Neural cell (in vitro differentiated cells): ENCODE results near the gene CHI3L1. TPM values are rescaled to one million over a fixed set of nuclear protein-coding genes. Genes with fewer than 3 reads are reported as not detected.

Experiments used
- H2AFZ ChIP-seq: fragments of 200-600, 300-800 bp; sonication (generic), shearing (Covaris generic); 2 replicates; pipeline ENCODE4 v1.6.0; 2014; ENCODE audit warnings: low read depth, mild to moderate bottlenecking, antibody characterized with exemption, low read length, moderate library complexity
- H3F3A ChIP-seq: fragments of 200-600 bp; shearing (Covaris generic); 2 replicates; pipeline ENCODE4 v1.6.1; 2016; ENCODE audit warnings: mild to moderate bottlenecking, moderate library complexity, mixed read lengths, antibody characterized with exemption, low read length; ENCODE audit not compliant: insufficient read depth, poor library complexity, severe bottlenecking
- H3K27ac ChIP-seq: fragments of 200-600, 300-800 bp; sonication (generic), shearing (Covaris generic); 2 replicates; pipeline ENCODE4 v1.5.1; 2014; ENCODE audit warnings: mild to moderate bottlenecking, low read length, moderate library complexity
- H3K27me3 ChIP-seq: fragments of 300-800, 200-600 bp; sonication (generic), shearing (Covaris generic); 2 replicates; pipeline ENCODE4 v1.6.0; 2014; ENCODE audit warnings: mild to moderate bottlenecking, low read depth, low read length, moderate library complexity; ENCODE audit not compliant: insufficient read depth
- H3K36me3 ChIP-seq: fragments of 300-800, 200-600 bp; sonication (generic), shearing (Covaris generic); 2 replicates; pipeline ENCODE4 v1.5.1; 2014; ENCODE audit warnings: mild to moderate bottlenecking, antibody characterized with exemption, low read length, moderate library complexity; ENCODE audit not compliant: insufficient read depth
- H3K4me2 ChIP-seq: fragments of 300-800, 200-600 bp; sonication (generic), shearing (Covaris generic); 2 replicates; pipeline ENCODE4 v1.6.0; 2014; ENCODE audit warnings: mild to moderate bottlenecking, low read length
- H3K4me3 ChIP-seq: fragments of 300-800, 200-600 bp; sonication (generic), shearing (Covaris generic); 2 replicates; pipeline ENCODE4 v1.5.1; 2014; ENCODE audit warnings: mild to moderate bottlenecking, low read length, moderate library complexity
- H3K79me2 ChIP-seq: fragments of 200-600 bp; shearing (Covaris generic); replicated peaks from 2 replicates; pipeline ENCODE4 v1.6.0; 2014; ENCODE audit warnings: mild to moderate bottlenecking, low read length, moderate library complexity; ENCODE audit not compliant: insufficient read depth
- H3K9ac ChIP-seq: fragments of 300-800, 200-600 bp; sonication (generic), shearing (Covaris generic); 2 replicates; pipeline ENCODE4 v1.6.1; 2016; ENCODE audit warnings: mild to moderate bottlenecking, low read length, mixed read lengths
- H3K9me2 ChIP-seq: fragments of 200-600 bp; shearing (Covaris generic); 2 replicates; pipeline ENCODE4 v1.6.1; 2016; ENCODE audit warnings: mild to moderate bottlenecking, low read length, mixed read lengths; ENCODE audit not compliant: insufficient read depth
- H3K9me3 ChIP-seq: fragments of 200-600, 300-800 bp; sonication (generic), shearing (Covaris generic); 2 replicates; pipeline ENCODE4 v1.6.1; 2016; ENCODE audit warnings: mild to moderate bottlenecking, mixed run types, low read length, moderate library complexity, mixed read lengths
- H4K20me1 ChIP-seq: fragments of 200-600 bp; shearing (Covaris generic); 2 replicates; pipeline ENCODE4 v1.6.1; 2016; ENCODE audit warnings: mild to moderate bottlenecking, mixed run types; ENCODE audit not compliant: insufficient read depth
- EP300 ChIP-seq: fragments of 450-650 bp; conservative IDR thresholded peaks from 2 replicates; pipeline ENCODE4 v1.6.1; 2014; ENCODE audit warnings: antibody characterized with exemption, mild to moderate bottlenecking, moderate library complexity; ENCODE audit not compliant: poor library complexity, severe bottlenecking
- EZH2 ChIP-seq: fragments of 200-600, 300-800 bp; shearing (Covaris generic), sonication (generic); IDR thresholded peaks from 2 replicates; pipeline ENCODE4 v1.6.1; 2014; ENCODE audit warnings: antibody characterized with exemption, low read length, borderline replicate concordance, mild to moderate bottlenecking; ENCODE audit not compliant: insufficient read depth, poor library complexity, severe bottlenecking
- MXI1 ChIP-seq: fragments of 450-650 bp; conservative IDR thresholded peaks from 2 replicates; pipeline ENCODE4 v1.6.1; 2014; ENCODE audit warnings: antibody characterized with exemption, mild to moderate bottlenecking; ENCODE audit not compliant: poor library complexity, severe bottlenecking
- POLR2AphosphoS5 ChIP-seq: IDR thresholded peaks from 2 replicates; pipeline ENCODE4 v1.6.1; 2012
- RAD21 ChIP-seq: fragments of 450-650 bp; conservative IDR thresholded peaks from 2 replicates; pipeline ENCODE4 v1.6.1; 2014; ENCODE audit warnings: antibody characterized with exemption, mild to moderate bottlenecking, moderate library complexity
- SMC3 ChIP-seq: fragments of 450-650 bp; conservative IDR thresholded peaks from 2 replicates; pipeline ENCODE4 v1.6.1; 2014; ENCODE audit warnings: antibody characterized with exemption, mild to moderate bottlenecking, moderate library complexity; ENCODE audit not compliant: poor library complexity
- TAF1 ChIP-seq: IDR thresholded peaks from 2 replicates; pipeline ENCODE4 v1.6.1; 2012; ENCODE audit warnings: low read depth
- polyA plus RNA-seq: library from polyadenylated mRNA; depleted of rRNA; stranded (reverse); fragments of >200 nt; gene quantifications from 2 replicates; pipeline ENCODE4 v1.2.3, GENCODE V29; 2014
- TF ChIP-seq, protein P1 (sequence below): fragments of 450-650 bp; IDR thresholded peaks from 2 replicates; pipeline ENCODE4 v1.5.1; 2014; ENCODE audit warnings: antibody characterized with exemption, mild to moderate bottlenecking, moderate library complexity; ENCODE audit not compliant: poor library complexity, severe bottlenecking
- TF ChIP-seq, protein P2 (sequence below): IDR thresholded peaks from 2 replicates; pipeline ENCODE4 v1.6.1; 2012; ENCODE audit warnings: borderline replicate concordance

Gene CHI3L1
- polyA plus RNA-seq, 1 donor from 2014 or later, result not detected

DNA sequence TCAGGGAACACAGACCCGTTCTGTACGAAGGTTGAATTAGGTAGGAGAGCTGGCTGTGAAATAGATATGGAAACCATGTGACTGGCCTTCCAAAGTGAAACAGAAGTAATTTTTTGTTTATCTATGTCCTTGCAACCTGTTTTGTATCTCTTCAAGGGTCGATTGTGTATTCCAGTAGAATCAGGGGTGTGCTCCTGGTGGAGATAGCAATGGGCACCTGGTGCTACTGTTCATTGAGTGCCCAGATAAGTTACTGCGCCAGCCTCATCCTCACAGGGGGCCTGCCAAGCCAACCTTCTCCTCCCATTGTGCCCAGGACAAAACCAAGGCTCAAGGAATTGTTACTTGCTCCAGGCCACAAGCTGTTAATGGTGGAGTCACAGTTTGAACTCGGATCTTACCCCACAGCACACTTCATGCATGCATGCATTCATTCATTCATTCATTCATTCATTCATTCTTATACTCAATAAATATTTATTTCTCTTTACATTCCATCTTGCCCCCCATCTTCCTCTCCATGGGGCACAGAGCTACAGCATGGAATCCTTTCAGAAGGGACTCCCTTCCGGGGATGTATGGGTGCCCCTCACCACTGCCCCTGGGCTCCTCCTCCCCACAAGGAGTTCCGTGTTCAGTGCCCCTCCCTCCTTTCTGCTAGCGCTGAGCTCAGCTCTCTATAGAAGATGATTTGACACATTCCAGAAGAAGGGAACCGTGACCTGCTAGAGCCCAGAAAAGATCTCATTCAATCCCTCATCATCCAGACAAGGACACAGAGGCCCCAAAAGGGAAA, 34.9 kb downstream of the CHI3L1 start:
- TF ChIP-seq RAD21, result no peak
- no peak for TF ChIP-seq EZH2
- TF ChIP-seq TAF1, result no peak
- no peak for TF ChIP-seq SMC3
- TF ChIP-seq, protein P1, sequence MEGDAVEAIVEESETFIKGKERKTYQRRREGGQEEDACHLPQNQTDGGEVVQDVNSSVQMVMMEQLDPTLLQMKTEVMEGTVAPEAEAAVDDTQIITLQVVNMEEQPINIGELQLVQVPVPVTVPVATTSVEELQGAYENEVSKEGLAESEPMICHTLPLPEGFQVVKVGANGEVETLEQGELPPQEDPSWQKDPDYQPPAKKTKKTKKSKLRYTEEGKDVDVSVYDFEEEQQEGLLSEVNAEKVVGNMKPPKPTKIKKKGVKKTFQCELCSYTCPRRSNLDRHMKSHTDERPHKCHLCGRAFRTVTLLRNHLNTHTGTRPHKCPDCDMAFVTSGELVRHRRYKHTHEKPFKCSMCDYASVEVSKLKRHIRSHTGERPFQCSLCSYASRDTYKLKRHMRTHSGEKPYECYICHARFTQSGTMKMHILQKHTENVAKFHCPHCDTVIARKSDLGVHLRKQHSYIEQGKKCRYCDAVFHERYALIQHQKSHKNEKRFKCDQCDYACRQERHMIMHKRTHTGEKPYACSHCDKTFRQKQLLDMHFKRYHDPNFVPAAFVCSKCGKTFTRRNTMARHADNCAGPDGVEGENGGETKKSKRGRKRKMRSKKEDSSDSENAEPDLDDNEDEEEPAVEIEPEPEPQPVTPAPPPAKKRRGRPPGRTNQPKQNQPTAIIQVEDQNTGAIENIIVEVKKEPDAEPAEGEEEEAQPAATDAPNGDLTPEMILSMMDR, result no peak
- TF ChIP-seq, protein P2, sequence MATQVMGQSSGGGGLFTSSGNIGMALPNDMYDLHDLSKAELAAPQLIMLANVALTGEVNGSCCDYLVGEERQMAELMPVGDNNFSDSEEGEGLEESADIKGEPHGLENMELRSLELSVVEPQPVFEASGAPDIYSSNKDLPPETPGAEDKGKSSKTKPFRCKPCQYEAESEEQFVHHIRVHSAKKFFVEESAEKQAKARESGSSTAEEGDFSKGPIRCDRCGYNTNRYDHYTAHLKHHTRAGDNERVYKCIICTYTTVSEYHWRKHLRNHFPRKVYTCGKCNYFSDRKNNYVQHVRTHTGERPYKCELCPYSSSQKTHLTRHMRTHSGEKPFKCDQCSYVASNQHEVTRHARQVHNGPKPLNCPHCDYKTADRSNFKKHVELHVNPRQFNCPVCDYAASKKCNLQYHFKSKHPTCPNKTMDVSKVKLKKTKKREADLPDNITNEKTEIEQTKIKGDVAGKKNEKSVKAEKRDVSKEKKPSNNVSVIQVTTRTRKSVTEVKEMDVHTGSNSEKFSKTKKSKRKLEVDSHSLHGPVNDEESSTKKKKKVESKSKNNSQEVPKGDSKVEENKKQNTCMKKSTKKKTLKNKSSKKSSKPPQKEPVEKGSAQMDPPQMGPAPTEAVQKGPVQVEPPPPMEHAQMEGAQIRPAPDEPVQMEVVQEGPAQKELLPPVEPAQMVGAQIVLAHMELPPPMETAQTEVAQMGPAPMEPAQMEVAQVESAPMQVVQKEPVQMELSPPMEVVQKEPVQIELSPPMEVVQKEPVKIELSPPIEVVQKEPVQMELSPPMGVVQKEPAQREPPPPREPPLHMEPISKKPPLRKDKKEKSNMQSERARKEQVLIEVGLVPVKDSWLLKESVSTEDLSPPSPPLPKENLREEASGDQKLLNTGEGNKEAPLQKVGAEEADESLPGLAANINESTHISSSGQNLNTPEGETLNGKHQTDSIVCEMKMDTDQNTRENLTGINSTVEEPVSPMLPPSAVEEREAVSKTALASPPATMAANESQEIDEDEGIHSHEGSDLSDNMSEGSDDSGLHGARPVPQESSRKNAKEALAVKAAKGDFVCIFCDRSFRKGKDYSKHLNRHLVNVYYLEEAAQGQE, result no peak
- no peak for TF ChIP-seq POLR2AphosphoS5
- no peak for TF ChIP-seq EP300
- no peak for TF ChIP-seq MXI1
- Histone ChIP-seq H3F3A (no peaks in the 10 kb centered on the region), H2AFZ (no peak overlapping the region), H3K36me3 (no peaks in the 10 kb centered on the region), H3K9me2 (no peaks in the 10 kb centered on the region), H3K79me2 (no peaks in the 10 kb centered on the region), H3K27ac (no peak overlapping the region), H3K9ac (no peak overlapping the region), H3K9me3 (no peaks in the 10 kb centered on the region), H4K20me1 (no peaks in the 10 kb centered on the region), H3K4me2 (no peak overlapping the region), H3K27me3 (no peaks in the 10 kb centered on the region), H3K4me3 (no peak overlapping the region)

DNA sequence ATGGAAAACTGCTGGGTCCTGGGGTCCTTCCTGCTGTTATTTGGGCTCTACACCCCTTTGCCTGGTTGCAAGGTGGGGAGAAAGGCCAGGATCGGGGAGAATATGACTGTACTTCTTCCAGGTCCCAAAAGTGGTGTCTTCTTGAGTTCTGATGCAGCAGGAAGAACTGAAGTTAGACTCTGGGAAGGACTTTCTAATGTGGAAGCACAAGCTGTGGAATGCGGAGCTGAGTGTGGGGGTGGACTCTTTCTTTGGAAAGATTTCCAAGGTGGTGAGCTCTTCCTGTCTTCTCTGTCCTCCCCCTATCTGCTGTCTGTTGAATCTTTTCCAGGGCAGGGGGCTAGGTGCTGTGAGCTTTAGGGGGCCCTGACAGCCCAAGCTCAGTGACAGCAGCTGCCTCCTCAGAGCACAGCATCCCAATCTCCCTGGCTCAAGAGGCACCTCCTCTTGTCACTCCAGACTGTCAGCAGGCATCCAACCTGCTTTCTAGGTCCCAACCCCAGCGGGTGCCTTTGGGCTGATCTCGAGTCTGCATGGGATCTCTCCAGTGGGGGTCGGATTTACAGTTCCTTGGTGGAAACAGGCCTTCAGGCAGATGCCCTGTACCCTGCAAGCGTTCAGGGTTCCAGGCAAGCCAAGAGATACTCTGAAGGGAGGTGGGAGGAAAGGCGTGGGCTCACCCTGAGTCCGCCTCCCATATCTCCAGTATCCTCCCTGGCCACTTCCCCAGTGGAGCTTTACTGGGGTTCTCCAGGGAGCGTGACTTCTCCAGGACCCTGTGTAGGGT, 35.8 kb downstream of the CHI3L1 start:
- H3K36me3 ChIP-seq, result no peaks in the 10 kb centered on the region
- no peaks in the 10 kb centered on the region for H3F3A ChIP-seq
- TF ChIP-seq, protein P2, result no peak
- TF ChIP-seq EZH2 (no peak), EP300 (no peak)
- H3K27me3 ChIP-seq, result no peaks in the 10 kb centered on the region
- no peak overlapping the region for H3K27ac ChIP-seq
- H3K4me3 ChIP-seq, result no peak overlapping the region
- H3K9ac ChIP-seq, result no peak overlapping the region
- H2AFZ ChIP-seq, result no peak overlapping the region
- no peaks in the 10 kb centered on the region for H4K20me1 ChIP-seq
- no peaks in the 10 kb centered on the region for H3K9me3 ChIP-seq
- H3K4me2 ChIP-seq, result no peak overlapping the region
- H3K79me2 ChIP-seq, result no peaks in the 10 kb centered on the region
- H3K9me2 ChIP-seq, result no peaks in the 10 kb centered on the region
